Astrocyte of the hippocampus (primary cell): ENCODE data around the gene RNF123.

Experiments used
- DNase-seq: peaks from one replicate; pipeline ENCODE4 v3.0.0; 2011; ENCODE audit warnings: low read depth, low spot score

Gene RNF123

GRCh38 chr3:49658711-49659110 is 30.6 kb upstream of the RNF123 start:
- no peak for DNase-seq

GRCh38 chr3:49659756-49660155 is 29.6 kb upstream of the RNF123 start:
- no peak for DNase-seq

- peak; percentile 33 for DNase-seq
Measured at GRCh38 chr3:49661281-49661680, 28.1 kb upstream of the RNF123 start.

GRCh38 chr3:49662021-49662420 is 27.3 kb upstream of the RNF123 start:
- DNase-seq = no peak

- no peak for DNase-seq
Measured at GRCh38 chr3:49662720-49663413, 26.5 kb upstream of the RNF123 start.

- DNase-seq = no peak
Measured at GRCh38 chr3:49663831-49664230, 25.5 kb upstream of the RNF123 start.

GRCh38 chr3:49664300-49664699 is 25.1 kb upstream of the RNF123 start:
- no peak for DNase-seq

- peak; percentile 20 for DNase-seq
Measured at GRCh38 chr3:49665822-49666519, 23.4 kb upstream of the RNF123 start.

GRCh38 chr3:49666592-49666991 is 22.8 kb upstream of the RNF123 start:
- DNase-seq = no peak

- DNase-seq = no peak
Measured at GRCh38 chr3:49667701-49668413, 21.5 kb upstream of the RNF123 start.

GRCh38 chr3:49668414-49668797 is 21.0 kb upstream of the RNF123 start:
- peak; percentile 25 for DNase-seq

GRCh38 chr3:49668861-49669260 is 20.5 kb upstream of the RNF123 start:
- peak; percentile 71 for DNase-seq

- no peak for DNase-seq
Measured at GRCh38 chr3:49669352-49669751, 20.0 kb upstream of the RNF123 start.

GRCh38 chr3:49670940-49671290 is 18.4 kb upstream of the RNF123 start:
- no peak for DNase-seq

GRCh38 chr3:49671291-49672288 is 17.8 kb upstream of the RNF123 start:
- DNase-seq = peak; percentile 85

- DNase-seq = no peak
Measured at GRCh38 chr3:49673121-49673714, 16.1 kb upstream of the RNF123 start.

GRCh38 chr3:49673715-49674496 is 15.5 kb upstream of the RNF123 start, which contains the start of gene APEH:
Gene APEH (plus strand): TSS chr3:49674351. CDS start chr3:49674402, 51 bp downstream.
- DNase-seq = peak; percentile 99

GRCh38 chr3:49674497-49674983 is 14.8 kb upstream of the RNF123 start:
- no peak for DNase-seq

GRCh38 chr3:49675912-49676311 is 13.4 kb upstream of the RNF123 start:
- DNase-seq = no peak
